Mesendoderm (in vitro differentiated cells): ENCODE measurements around the gene OGA.
A peak's percentile ranks its signal among the peaks of the same experiment; 100 is the strongest.

Source experiments
- DNase-seq: peaks from one replicate; pipeline ENCODE4 v3.0.0; 2013
- H2AK5ac ChIP-seq: 2 replicates; pipeline ENCODE4 v1.6.1; 2013; ENCODE audit warnings: low read length, inconsistent platforms
- H2BK120ac ChIP-seq: 2 replicates; pipeline ENCODE4 v1.6.1; 2013; ENCODE audit warnings: low read depth, mild to moderate bottlenecking, low read length, moderate library complexity, mixed read lengths
- H2BK15ac ChIP-seq: replicated peaks from 2 replicates; pipeline ENCODE4 v1.6.1; 2013; ENCODE audit warnings: low read depth, mild to moderate bottlenecking, moderate library complexity
- H2BK5ac ChIP-seq: 2 replicates; pipeline ENCODE4 v1.6.1; 2013; ENCODE audit warnings: low read length, inconsistent platforms
- H3K18ac ChIP-seq: 2 replicates; pipeline ENCODE4 v1.6.1; 2013; ENCODE audit warnings: mild to moderate bottlenecking, low read length, mixed read lengths
- H3K23ac ChIP-seq: one replicate; pipeline ENCODE4 v1.6.1; 2013; ENCODE audit warnings: low read length
- H3K27ac ChIP-seq: 2 replicates; pipeline ENCODE4 v1.5.1; 2013; ENCODE audit warnings: low read depth, mild to moderate bottlenecking, inconsistent platforms, low read length, moderate library complexity
- H3K27me3 ChIP-seq: 2 replicates; pipeline ENCODE4 v1.6.1; 2013; ENCODE audit warnings: low read length, control low read depth, mild to moderate bottlenecking, inconsistent platforms; ENCODE audit not compliant: insufficient read depth, poor library complexity
- H3K36me3 ChIP-seq: 2 replicates; pipeline ENCODE4 v1.6.1; 2013; ENCODE audit warnings: low read length, inconsistent platforms; ENCODE audit not compliant: control insufficient read depth, insufficient read depth
- H3K4ac ChIP-seq: one replicate; pipeline ENCODE4 v1.6.1; 2013; ENCODE audit warnings: low read depth, mild to moderate bottlenecking, low read length, moderate library complexity
- H3K4me1 ChIP-seq: 2 replicates; pipeline ENCODE4 v1.6.1; 2013; ENCODE audit warnings: low read depth, low read length, inconsistent platforms; ENCODE audit not compliant: control insufficient read depth
- H3K4me2 ChIP-seq: 2 replicates; pipeline ENCODE4 v1.6.1; 2013; ENCODE audit warnings: low read length
- H3K4me3 ChIP-seq: 2 replicates; pipeline ENCODE4 v1.5.1; 2013; ENCODE audit warnings: mild to moderate bottlenecking, low read length
- H3K56ac ChIP-seq: one replicate; pipeline ENCODE4 v1.6.1; 2013; ENCODE audit warnings: low read length
- H3K79me1 ChIP-seq: 2 replicates; pipeline ENCODE4 v1.6.1; 2013; ENCODE audit warnings: low read length, inconsistent platforms
- H3K79me2 ChIP-seq: 2 replicates; pipeline ENCODE4 v1.6.1; 2013; ENCODE audit warnings: mild to moderate bottlenecking, low read length; ENCODE audit not compliant: control insufficient read depth, insufficient read depth
- H3K9ac ChIP-seq: 2 replicates; pipeline ENCODE4 v1.6.1; 2013; ENCODE audit warnings: low read length, inconsistent platforms
- H4K5ac ChIP-seq: one replicate; pipeline ENCODE4 v1.6.1; 2013; ENCODE audit warnings: low read length
- H4K8ac ChIP-seq: one replicate; pipeline ENCODE4 v1.6.1; 2013; ENCODE audit warnings: low read depth, mild to moderate bottlenecking, control low read depth, low read length, moderate library complexity
- WGBS: extraction: QIAGEN DNeasy Blood & Tissue Kit; methylation state at CpG from one replicate; pipeline ENCODE4 v1.1.7; 2013; ENCODE audit warnings: low lambda C conversion rate, missing lambda C conversion rate; ENCODE audit not compliant: insufficient coverage; ENCODE audit errors: extremely low coverage; 5-methylcytosine and 5-hydroxymethylcytosine counted together

OGA gene

DNA sequence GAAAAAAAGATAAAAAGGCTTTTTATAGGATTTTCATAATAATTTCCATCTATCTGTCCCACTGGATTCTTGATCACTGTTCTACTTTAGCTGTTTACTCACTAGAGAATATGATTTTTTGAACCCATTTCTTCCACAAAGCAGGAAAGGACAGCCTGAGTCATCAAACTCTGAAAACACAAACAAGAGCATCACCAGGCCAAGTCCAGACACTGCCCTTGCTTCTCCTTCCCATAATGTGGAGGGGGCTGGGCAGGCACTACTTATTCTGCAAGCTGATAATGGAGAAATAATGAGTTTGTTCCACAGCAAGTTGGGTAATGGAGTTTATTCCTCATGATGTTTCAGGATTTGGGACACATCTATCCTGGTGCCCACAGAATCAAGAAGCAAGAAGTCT is 38.4 kb upstream of the OGA start:
- Histone ChIP-seq H3K4me3 (no peak overlapping the region), H3K4me2 (no peak overlapping the region), H3K27me3 (no peaks in the 10 kb centered on the region), H4K8ac (no peak overlapping the region), H2AK5ac (no peak overlapping the region), H3K18ac (no peak overlapping the region), H3K4me1 (no peaks in the 10 kb centered on the region), H2BK15ac (no peak overlapping the region), H2BK120ac (no peak overlapping the region), H3K36me3 (no peaks in the 10 kb centered on the region), H4K5ac (no peak overlapping the region), H3K79me1 (no peaks in the 10 kb centered on the region), H3K27ac (no peak overlapping the region), H3K79me2 (no peaks in the 10 kb centered on the region), H3K9ac (no peak overlapping the region), H3K56ac (no peak overlapping the region), H2BK5ac (no peak overlapping the region), H3K4ac (no peak overlapping the region), H3K23ac (no peak overlapping the region)
- DNase-seq = no peak

DNA sequence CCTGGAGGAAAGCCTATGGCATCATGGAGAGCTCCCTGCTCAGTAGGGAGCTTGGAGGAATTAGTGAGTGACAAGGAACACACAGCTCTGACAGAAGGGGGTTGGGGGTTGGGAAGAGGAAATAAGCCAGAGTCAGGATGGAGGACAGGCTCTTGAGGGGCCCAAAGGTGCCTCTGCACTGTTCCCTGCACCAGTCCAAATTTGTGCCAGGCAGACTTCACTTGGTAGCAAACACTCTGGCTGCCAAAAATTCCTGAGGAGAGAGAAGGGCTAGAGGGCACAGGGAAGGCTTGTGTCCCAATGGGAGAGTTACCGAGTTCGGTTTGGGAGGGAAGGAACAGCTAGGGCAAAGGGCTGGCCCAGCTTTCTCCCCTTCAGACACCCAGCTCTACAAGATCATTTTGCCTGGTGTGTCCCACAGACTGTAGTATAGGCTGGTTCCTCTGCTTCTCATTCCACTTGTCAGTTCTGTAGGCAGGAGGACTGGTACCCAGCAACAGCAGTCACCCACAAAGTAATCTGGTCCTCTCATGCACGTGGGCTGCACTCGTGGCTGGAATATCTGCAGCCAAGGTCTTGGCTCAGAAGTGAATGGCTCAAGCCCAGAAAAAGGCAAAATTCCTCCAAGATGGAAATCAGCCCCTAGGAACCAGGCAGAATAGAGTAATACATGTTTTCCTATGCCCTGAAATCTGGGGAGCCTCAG is 33.3 kb upstream of the OGA start:
- Histone ChIP-seq H3K18ac (no peak overlapping the region), H3K56ac (no peak overlapping the region), H2BK120ac (no peak overlapping the region), H2AK5ac (no peak overlapping the region), H2BK5ac (no peak overlapping the region), H3K36me3 (no peaks in the 10 kb centered on the region), H3K79me2 (no peaks in the 10 kb centered on the region), H2BK15ac (no peak overlapping the region), H3K4me2 (no peak overlapping the region), H4K8ac (no peak overlapping the region), H3K4ac (no peak overlapping the region), H3K27ac (no peak overlapping the region), H3K4me3 (no peak overlapping the region), H3K9ac (no peak overlapping the region), H3K79me1 (no peaks in the 10 kb centered on the region), H3K27me3 (no peaks in the 10 kb centered on the region), H3K4me1 (no peaks in the 10 kb centered on the region), H4K5ac (no peak overlapping the region), H3K23ac (no peak overlapping the region)
- WGBS = no CpG with 5 or more reads among the region's 4 CpGs
- DNase-seq = no peak

DNA sequence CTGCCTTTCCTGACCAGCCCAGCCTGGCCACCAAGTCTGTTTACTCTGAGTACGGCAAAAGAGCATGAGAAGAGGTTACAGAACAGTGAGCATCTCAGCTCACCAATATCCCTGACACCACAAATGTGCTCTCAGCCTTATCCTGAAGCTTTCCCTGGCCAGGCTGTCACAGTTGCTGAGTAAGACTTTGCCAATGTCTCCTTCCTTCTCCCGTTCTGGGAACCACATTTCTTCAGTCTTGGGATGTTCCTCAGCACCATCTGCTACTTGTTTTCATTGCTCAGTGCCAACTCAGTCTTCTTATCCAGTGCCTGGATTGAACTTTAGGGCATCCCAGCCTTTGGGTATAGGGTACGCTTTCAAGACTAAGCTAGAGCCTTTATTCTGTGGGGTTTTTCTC is 32.5 kb upstream of the OGA start:
- WGBS = no CpG with 5 or more reads among the region's 3 CpGs
- Histone ChIP-seq H3K4me1 (no peaks in the 10 kb centered on the region), H2BK120ac (no peak overlapping the region)

GRCh38 chr10:101848894-101849351 is 30.7 kb upstream of the OGA start:
- Histone ChIP-seq H3K27me3 (no peaks in the 10 kb centered on the region), H2BK5ac (no peak overlapping the region), H3K79me2 (no peaks in the 10 kb centered on the region), H2BK120ac (no peak overlapping the region), H3K56ac (no peak overlapping the region), H3K18ac (no peak overlapping the region), H3K4me2 (no peak overlapping the region), H3K23ac (no peak overlapping the region), H3K79me1 (no peaks in the 10 kb centered on the region), H4K5ac (no peak overlapping the region), H3K27ac (no peak overlapping the region), H2BK15ac (no peak overlapping the region), H3K9ac (no peak overlapping the region), H3K4ac (no peak overlapping the region), H4K8ac (no peak overlapping the region), H3K36me3 (no peaks in the 10 kb centered on the region), H3K4me3 (no peak overlapping the region), H3K4me1 (peaks cover 2% of the 10 kb centered on the region), H2AK5ac (no peak overlapping the region)
- DNase-seq = peak; percentile 45
- no CpG with 5 or more reads among the region's 3 CpGs for WGBS

More for the DNA sequence above, 32.5 kb upstream of the OGA start:
- Histone ChIP-seq H3K4ac (no peak overlapping the region), H4K5ac (no peak overlapping the region), H3K79me2 (no peaks in the 10 kb centered on the region), H3K27ac (no peak overlapping the region), H3K36me3 (no peaks in the 10 kb centered on the region), H4K8ac (no peak overlapping the region), H3K9ac (no peak overlapping the region), H3K79me1 (no peaks in the 10 kb centered on the region), H3K56ac (no peak overlapping the region), H2AK5ac (no peak overlapping the region), H2BK15ac (no peak overlapping the region), H3K27me3 (no peaks in the 10 kb centered on the region), H3K4me2 (no peak overlapping the region), H3K4me3 (no peak overlapping the region), H2BK5ac (no peak overlapping the region), H3K23ac (no peak overlapping the region), H3K18ac (no peak overlapping the region)
- DNase-seq = no peak

GRCh38 chr10:101848408-101848807 is 30.2 kb upstream of the OGA start:
- H3K27me3 ChIP-seq = no peaks in the 10 kb centered on the region
- no peaks in the 10 kb centered on the region for H3K79me2 ChIP-seq
- no peak overlapping the region for H3K18ac ChIP-seq
- no peak overlapping the region for H3K23ac ChIP-seq
- no peaks in the 10 kb centered on the region for H3K36me3 ChIP-seq
- H3K4me3 ChIP-seq = no peak overlapping the region
- H3K4ac ChIP-seq = no peak overlapping the region
- no peak overlapping the region for H3K9ac ChIP-seq
- H4K5ac ChIP-seq = no peak overlapping the region
- no peak overlapping the region for H3K4me2 ChIP-seq
- H3K27ac ChIP-seq = no peak overlapping the region
- no peak overlapping the region for H2BK5ac ChIP-seq
- no peak overlapping the region for H3K56ac ChIP-seq
- H4K8ac ChIP-seq = no peak overlapping the region
- no peak overlapping the region for H2BK120ac ChIP-seq
- no peak overlapping the region for H2AK5ac ChIP-seq
- DNase-seq = no peak
- no peak overlapping the region for H2BK15ac ChIP-seq
- H3K79me1 ChIP-seq = no peaks in the 10 kb centered on the region
- no CpG with 5 or more reads among the region's 4 CpGs for WGBS
- H3K4me1 ChIP-seq = peaks cover 2% of the 10 kb centered on the region

DNA sequence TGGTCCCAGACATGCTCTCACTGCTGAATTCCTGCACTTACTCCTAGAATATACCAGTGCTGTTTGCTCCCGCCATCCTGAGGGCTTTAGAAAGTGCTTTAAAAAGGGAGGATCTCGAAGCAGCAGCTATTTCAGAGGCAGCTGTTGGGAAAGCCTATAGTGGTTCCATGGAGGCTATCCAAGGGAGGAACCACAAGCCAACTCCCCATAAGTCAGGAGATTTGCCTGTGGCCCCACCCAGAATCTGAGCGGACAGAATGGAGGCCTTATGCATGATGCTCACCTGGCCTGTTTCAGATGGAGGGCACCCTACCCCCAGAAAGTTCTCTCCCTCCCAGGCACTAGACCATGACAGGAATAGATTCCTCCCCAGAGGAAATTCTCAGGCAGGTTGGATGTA is 27.6 kb upstream of the OGA start:
- H4K8ac ChIP-seq = no peak overlapping the region
- no peak overlapping the region for H3K9ac ChIP-seq
- peaks cover 2% of the 10 kb centered on the region for H3K27me3 ChIP-seq
- no peak overlapping the region for H3K56ac ChIP-seq
- no peaks in the 10 kb centered on the region for H3K36me3 ChIP-seq
- H2BK5ac ChIP-seq = no peak overlapping the region
- no peak overlapping the region for H4K5ac ChIP-seq
- no CpG with 5 or more reads among the region's 3 CpGs for WGBS
- no peak overlapping the region for H3K23ac ChIP-seq
- no peak overlapping the region for H3K4me2 ChIP-seq
- H2BK120ac ChIP-seq = no peak overlapping the region
- DNase-seq = no peak
- H2AK5ac ChIP-seq = no peak overlapping the region
- H3K79me2 ChIP-seq = no peaks in the 10 kb centered on the region
- no peaks in the 10 kb centered on the region for H3K79me1 ChIP-seq
- no peak overlapping the region for H2BK15ac ChIP-seq
- peaks cover 2% of the 10 kb centered on the region for H3K4me1 ChIP-seq
- H3K4ac ChIP-seq = no peak overlapping the region
- no peak overlapping the region for H3K4me3 ChIP-seq
- H3K18ac ChIP-seq = no peak overlapping the region
- H3K27ac ChIP-seq = no peak overlapping the region
